ENCODE data around the gene CNOT4. TPM values are rescaled to one million over a fixed set of nuclear protein-coding genes. Genes with fewer than 3 reads are reported as not detected.

CNOT4 gene
- total RNA-seq, 1 experiment from 2014 or later, result 25.8 TPM

DNA sequence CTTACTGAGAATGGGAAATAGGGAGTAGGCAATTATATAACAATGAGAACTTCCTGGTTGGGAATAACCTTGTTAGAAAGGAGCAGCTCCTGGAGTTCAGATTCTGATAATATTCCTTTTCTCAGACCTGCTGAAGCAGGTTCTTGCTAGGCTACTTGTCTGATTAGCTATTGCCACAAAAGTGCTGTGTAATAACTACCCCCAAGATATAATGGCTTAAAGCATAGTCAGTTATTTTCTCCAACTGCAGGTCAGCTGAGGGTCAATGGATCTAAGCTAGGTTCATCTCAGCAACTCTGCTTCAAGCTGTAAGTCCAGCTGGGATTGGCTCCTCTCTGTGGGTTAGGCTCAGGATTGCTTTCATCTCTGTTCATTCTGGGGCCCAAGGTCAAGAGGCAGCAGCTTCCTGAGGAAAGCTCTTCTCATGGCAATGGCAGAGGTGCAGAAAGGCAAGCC lies 9.4 kb upstream of the CNOT4 start:
- Histone ChIP-seq H3K27me3 (ENCODE audit: insufficient read depth, low read depth) (no peaks in the 10 kb centered on the region), H3K4me1 (replicated peaks; ENCODE audit: insufficient read depth) (no peaks in the 10 kb centered on the region), H3K36me3 (ENCODE audit: low read depth) (no peaks in the 10 kb centered on the region), H2AFZ (no peak overlapping the region), H3F3A (ENCODE audit: insufficient read depth, low read depth) (peaks cover 4% of the 10 kb centered on the region; the same call in 1 of the 2 replicates), H3K27ac (no peak overlapping the region), H3K79me2 (ENCODE audit: low read depth) (no peaks in the 10 kb centered on the region), H3K9me3 (ENCODE audit: insufficient read depth, low read depth) (no peaks in the 10 kb centered on the region), H3K4me2 (no peak overlapping the region), H4K20me1 (ENCODE audit: insufficient read depth) (no peaks in the 10 kb centered on the region), H3K4me3 (no peak overlapping the region), H3K9me2 (ENCODE audit: insufficient read depth) (no peaks in the 10 kb centered on the region)
- CTCF ChIA-PET, result no interaction called here
- BruUV-seq (replicated peaks), result no TSS peak
- intact Hi-C loops (cut with micrococcal nuclease; ENCODE audit: unreplicated experiment), result no loop called here
- no peak for DNase-seq
- POLR2A ChIA-PET (ENCODE audit: unreplicated experiment), result interaction anchor here (0.6 kb wide), 1 partner anchor 252 kb away, joined by 18 read pairs; no protein-coding TSS in a partner anchor
- no peak for TF ChIP-seq EZH2 (IDR thresholded peaks at IDR 0.05; ENCODE audit: low read depth)
- TF ChIP-seq, protein P1, sequence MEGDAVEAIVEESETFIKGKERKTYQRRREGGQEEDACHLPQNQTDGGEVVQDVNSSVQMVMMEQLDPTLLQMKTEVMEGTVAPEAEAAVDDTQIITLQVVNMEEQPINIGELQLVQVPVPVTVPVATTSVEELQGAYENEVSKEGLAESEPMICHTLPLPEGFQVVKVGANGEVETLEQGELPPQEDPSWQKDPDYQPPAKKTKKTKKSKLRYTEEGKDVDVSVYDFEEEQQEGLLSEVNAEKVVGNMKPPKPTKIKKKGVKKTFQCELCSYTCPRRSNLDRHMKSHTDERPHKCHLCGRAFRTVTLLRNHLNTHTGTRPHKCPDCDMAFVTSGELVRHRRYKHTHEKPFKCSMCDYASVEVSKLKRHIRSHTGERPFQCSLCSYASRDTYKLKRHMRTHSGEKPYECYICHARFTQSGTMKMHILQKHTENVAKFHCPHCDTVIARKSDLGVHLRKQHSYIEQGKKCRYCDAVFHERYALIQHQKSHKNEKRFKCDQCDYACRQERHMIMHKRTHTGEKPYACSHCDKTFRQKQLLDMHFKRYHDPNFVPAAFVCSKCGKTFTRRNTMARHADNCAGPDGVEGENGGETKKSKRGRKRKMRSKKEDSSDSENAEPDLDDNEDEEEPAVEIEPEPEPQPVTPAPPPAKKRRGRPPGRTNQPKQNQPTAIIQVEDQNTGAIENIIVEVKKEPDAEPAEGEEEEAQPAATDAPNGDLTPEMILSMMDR (conservative IDR thresholded peaks at IDR 0.05), result no peak

DNA sequence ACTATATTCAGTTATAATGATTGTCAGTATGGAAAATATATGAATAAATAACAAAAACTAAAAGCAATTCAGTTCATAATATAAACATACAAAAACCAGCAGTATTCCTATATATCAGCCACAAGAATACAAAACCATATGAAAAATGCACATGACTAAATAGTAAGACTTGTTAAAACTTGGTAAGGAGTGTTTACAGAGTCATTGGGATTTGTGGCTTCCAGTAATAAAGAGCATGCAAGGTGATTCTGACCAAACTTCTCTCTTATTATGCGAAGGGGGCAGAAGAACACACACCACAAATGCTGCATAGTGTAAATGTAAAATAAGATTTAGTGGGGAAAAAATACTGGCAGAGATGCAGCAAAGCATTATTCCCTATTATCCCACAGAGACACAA lies 8.8 kb upstream of the CNOT4 start:
- intact Hi-C loops (cut with micrococcal nuclease; ENCODE audit: unreplicated experiment), result no loop called here
- ChIA-PET POLR2A (ENCODE audit: unreplicated experiment) (no interaction called here), CTCF (no interaction called here)
- Histone ChIP-seq H3K9me3 (ENCODE audit: insufficient read depth, low read depth) (no peaks in the 10 kb centered on the region), H4K20me1 (ENCODE audit: insufficient read depth) (no peaks in the 10 kb centered on the region), H3K79me2 (ENCODE audit: low read depth) (no peaks in the 10 kb centered on the region), H3K4me1 (replicated peaks; ENCODE audit: insufficient read depth) (no peaks in the 10 kb centered on the region), H3K27ac (no peak overlapping the region), H3K4me2 (no peak overlapping the region), H3K36me3 (ENCODE audit: low read depth) (no peaks in the 10 kb centered on the region), H3K9me2 (ENCODE audit: insufficient read depth) (no peaks in the 10 kb centered on the region), H3K4me3 (no peak overlapping the region), H3K27me3 (ENCODE audit: insufficient read depth, low read depth) (no peaks in the 10 kb centered on the region), H2AFZ (no peak overlapping the region), H3F3A (ENCODE audit: insufficient read depth, low read depth) (peaks cover 4% of the 10 kb centered on the region; the same call in 1 of the 2 replicates)
- no peak for DNase-seq
- BruUV-seq (replicated peaks), result no TSS peak
- TF ChIP-seq, protein P1 (conservative IDR thresholded peaks at IDR 0.05), result no peak
- TF ChIP-seq EZH2 (IDR thresholded peaks at IDR 0.05; ENCODE audit: low read depth), result no peak

DNA sequence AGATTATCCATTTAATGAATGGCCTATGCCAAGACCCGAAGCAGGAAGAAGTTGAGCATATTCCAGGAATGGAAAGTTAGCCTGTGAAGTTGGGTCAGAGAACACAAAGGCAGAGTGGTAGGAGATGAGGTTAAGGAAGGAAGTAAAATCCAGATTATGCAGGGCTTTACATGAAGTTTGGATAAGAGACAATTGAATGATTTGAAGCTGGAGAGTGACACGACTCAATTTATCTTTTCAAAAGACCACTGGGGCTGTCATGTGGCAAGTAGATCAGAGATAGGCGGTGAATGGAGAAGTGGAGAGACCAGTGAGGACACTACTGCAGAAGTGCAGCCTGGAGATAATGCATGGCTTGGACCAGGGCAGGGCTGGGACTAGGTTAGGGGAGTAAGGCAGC lies 7.2 kb upstream of the CNOT4 start:
- H3K4me3 ChIP-seq, result no peak overlapping the region
- no peak overlapping the region for H2AFZ ChIP-seq
- CTCF ChIA-PET, result no interaction called here
- no TSS peak for BruUV-seq (replicated peaks)
- intact Hi-C loops (cut with micrococcal nuclease; ENCODE audit: unreplicated experiment), result no loop called here
- no peaks in the 10 kb centered on the region for H3K9me2 ChIP-seq (ENCODE audit: insufficient read depth)
- H3K9me3 ChIP-seq (ENCODE audit: insufficient read depth, low read depth), result no peaks in the 10 kb centered on the region
- no peak overlapping the region for H3K4me2 ChIP-seq
- POLR2A ChIA-PET (ENCODE audit: unreplicated experiment), result no interaction called here
- no peak for TF ChIP-seq EZH2 (IDR thresholded peaks at IDR 0.05; ENCODE audit: low read depth)
- TF ChIP-seq, protein P1 (conservative IDR thresholded peaks at IDR 0.05), result no peak
- no peaks in the 10 kb centered on the region for H3K27me3 ChIP-seq (ENCODE audit: insufficient read depth, low read depth)
- no peaks in the 10 kb centered on the region for H4K20me1 ChIP-seq (ENCODE audit: insufficient read depth)
- H3F3A ChIP-seq (ENCODE audit: insufficient read depth, low read depth), result peaks cover 4% of the 10 kb centered on the region
- H3K27ac ChIP-seq, result no peak overlapping the region
- H3K36me3 ChIP-seq (ENCODE audit: low read depth), result no peaks in the 10 kb centered on the region
- H3K4me1 ChIP-seq (replicated peaks; ENCODE audit: insufficient read depth), result no peaks in the 10 kb centered on the region
- no peak for DNase-seq
- H3K79me2 ChIP-seq (ENCODE audit: low read depth), result no peaks in the 10 kb centered on the region

Data from PC-9 (cell line).